GM10266 (cell line): ENCODE results near the gene PSMD13.
A peak's percentile ranks its signal among the peaks of the same experiment; 100 is the strongest.

ENCODE experiments used
- DNase-seq: peaks from one replicate; pipeline ENCODE4 v3.0.0; 2012; ENCODE audit errors: extremely low spot score
- TF ChIP-seq, protein P1 (sequence below): IDR thresholded peaks from 2 replicates; pipeline ENCODE4 v1.5.1; 2012; ENCODE audit warnings: mild to moderate bottlenecking, low read depth; ENCODE audit not compliant: control insufficient read depth, insufficient read depth; ENCODE audit errors: missing control alignments

Gene PSMD13

DNA sequence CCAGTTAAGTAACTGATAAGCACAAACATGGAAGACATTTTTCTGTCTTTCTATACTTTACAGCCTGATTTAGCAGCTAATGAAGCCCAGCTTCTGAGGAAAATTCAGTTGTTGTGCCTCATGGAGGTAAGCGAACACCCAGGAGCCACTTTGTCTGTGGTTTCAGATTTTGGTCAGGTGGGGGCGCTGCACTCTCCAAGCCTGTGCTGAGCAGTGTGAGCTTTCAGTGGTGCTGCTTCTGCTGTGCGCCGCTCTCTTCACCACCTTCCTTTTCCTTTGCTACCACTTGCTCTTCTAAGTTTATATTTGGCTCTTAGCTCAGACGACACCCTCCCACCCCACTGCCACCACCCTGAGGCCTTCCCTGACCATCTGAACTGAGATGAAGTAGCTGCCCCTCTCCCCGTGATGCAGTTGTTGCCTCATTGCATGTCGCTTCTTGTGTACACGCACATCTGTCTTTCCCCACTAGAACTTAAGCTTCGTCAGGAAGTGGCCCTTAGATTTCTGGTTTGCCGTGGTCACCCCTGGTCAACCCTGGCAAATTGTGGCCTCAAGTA is 14.0 kb downstream of the PSMD13 start:
- TF ChIP-seq, protein P1, sequence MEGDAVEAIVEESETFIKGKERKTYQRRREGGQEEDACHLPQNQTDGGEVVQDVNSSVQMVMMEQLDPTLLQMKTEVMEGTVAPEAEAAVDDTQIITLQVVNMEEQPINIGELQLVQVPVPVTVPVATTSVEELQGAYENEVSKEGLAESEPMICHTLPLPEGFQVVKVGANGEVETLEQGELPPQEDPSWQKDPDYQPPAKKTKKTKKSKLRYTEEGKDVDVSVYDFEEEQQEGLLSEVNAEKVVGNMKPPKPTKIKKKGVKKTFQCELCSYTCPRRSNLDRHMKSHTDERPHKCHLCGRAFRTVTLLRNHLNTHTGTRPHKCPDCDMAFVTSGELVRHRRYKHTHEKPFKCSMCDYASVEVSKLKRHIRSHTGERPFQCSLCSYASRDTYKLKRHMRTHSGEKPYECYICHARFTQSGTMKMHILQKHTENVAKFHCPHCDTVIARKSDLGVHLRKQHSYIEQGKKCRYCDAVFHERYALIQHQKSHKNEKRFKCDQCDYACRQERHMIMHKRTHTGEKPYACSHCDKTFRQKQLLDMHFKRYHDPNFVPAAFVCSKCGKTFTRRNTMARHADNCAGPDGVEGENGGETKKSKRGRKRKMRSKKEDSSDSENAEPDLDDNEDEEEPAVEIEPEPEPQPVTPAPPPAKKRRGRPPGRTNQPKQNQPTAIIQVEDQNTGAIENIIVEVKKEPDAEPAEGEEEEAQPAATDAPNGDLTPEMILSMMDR, result peak; percentile 69
- peak; percentile 61 for DNase-seq

DNA sequence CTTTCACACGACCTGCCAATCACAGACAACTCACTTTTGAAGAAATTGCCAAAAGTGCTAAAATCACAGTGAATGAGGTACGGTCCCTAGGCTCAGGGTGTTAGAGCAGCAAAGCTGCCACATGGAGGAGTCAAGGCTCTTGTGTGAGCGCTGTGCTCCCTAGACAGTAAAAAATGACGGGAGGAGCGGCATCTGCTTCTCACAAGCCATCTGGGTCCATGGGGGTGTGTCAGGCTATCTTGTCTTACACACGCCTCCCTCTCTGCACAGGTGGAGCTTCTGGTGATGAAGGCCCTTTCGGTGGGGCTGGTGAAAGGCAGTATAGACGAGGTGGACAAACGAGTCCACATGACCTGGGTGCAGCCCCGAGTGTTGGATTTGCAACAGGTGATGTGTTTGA is 14.8 kb downstream of the PSMD13 start:
- TF ChIP-seq, protein P1, result no peak
- DNase-seq, result no peak

GRCh38 chr11:252666-253065 is 15.9 kb downstream of the PSMD13 start:
- no peak for DNase-seq

DNA sequence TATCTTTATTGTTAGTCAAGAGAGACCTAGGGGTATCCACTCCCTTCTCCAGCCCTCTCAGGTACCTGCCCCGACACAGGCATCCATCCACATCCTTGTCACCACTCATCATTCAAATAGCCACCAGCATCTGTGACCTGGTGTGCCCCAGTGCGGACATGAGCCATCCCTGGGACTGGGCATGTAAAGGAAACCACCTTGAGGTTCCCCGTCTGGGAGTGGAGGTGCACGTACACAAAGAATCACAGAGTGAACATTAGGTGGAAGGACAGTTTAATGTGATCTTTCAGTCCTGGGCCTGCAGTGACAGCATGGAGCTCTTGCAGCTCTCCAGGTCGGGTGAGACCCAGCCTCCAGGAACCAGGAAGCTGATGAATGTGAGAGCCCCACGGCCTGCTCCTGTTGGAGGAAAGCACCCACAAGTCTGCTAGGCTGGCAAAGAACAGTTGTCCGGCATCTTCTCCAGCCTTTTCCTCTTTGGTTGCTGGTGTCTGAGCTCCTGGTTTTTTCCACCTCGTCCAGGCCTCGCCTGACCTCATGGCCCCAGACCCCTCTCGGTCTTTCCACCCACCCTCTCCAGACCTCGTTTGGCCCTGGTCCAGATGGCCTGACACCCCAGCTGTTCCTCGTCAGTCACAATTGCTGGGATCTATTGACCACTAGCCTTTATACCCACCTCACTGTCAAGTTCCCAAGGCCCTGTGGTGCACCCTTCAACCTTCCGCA is 16.5 kb downstream of the PSMD13 start:
- DNase-seq, result no peak
- TF ChIP-seq, protein P1, result no peak

More at GRCh38 chr11:252666-253065, 15.9 kb downstream of the PSMD13 start:
- TF ChIP-seq, protein P1, result no peak

DNA sequence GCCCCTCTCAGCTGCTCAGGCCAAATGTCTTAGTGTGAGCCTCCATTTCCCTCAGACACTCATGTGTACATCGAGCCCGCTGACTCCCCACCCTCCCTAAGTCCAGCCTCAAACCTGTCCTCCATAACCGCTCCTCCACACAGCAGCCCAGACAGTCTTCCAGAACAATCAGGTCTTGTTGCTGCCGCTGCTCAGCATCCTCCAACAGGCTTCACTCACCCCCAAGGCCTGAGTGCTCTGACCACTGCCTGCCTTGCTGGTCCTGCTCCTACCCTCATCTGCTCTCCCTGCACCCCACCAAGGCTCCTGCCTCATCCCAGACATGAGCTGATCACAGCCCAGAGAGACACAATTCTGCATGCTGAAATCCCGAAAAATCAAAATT is 17.1 kb downstream of the PSMD13 start:
- TF ChIP-seq, protein P1, result no peak
- no peak for DNase-seq

- TF ChIP-seq, protein P1, result no peak
Measured at GRCh38 chr11:255176-255575, 18.4 kb downstream of the PSMD13 start.

DNA sequence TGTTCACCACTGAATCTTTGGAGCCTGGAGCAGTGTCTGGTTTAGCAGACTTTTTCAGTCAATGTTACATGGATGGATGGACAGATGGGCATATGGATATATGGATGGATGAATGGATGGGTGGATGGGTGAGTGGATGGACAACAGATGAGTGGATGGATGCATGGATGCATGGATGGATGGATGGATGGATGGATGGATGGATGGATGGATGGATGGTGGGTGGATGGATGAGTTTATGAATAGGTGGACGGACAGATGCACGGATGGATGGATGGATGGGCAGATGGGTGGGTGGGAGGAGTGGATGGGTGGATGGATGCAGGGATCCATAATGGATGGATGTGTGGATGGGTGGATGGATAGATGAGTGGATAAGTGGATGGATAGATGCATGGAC is 19.0 kb downstream of the PSMD13 start:
- TF ChIP-seq, protein P1, result no peak
- DNase-seq, result no peak

More at GRCh38 chr11:255176-255575, 18.4 kb downstream of the PSMD13 start:
- DNase-seq, result no peak
